H9 (cell line): Measurements from ENCODE around the gene GRID2. TPM values are rescaled to one million over a fixed set of nuclear protein-coding genes. Genes with fewer than 3 reads are reported as not detected.

Experiments used
- DNase-seq: peaks from one replicate; pipeline ENCODE4 v3.0.0-alpha.2; 2017
- H2AFZ ChIP-seq: one replicate; pipeline ENCODE4 v1.6.1; 2013; ENCODE audit warnings: mild to moderate bottlenecking, low read length, control low read depth, moderate library complexity
- H2AK5ac ChIP-seq: 2 replicates; pipeline ENCODE4 v1.6.1; 2013; ENCODE audit warnings: low read length, control low read depth, mixed read lengths; ENCODE audit not compliant: insufficient read length
- H2BK120ac ChIP-seq: one replicate; pipeline ENCODE4 v1.6.1; 2013; ENCODE audit warnings: low read depth, mild to moderate bottlenecking, low read length, control low read depth, inconsistent platforms; ENCODE audit not compliant: poor library complexity, severe bottlenecking
- H2BK12ac ChIP-seq: 2 replicates; pipeline ENCODE4 v1.6.1; 2013; ENCODE audit warnings: low read length, control low read depth, mixed read lengths, low read depth; ENCODE audit not compliant: insufficient read length
- H2BK15ac ChIP-seq: 2 replicates; pipeline ENCODE4 v1.6.1; 2013; ENCODE audit warnings: low read depth, low read length, control low read depth
- H2BK20ac ChIP-seq: one replicate; pipeline ENCODE4 v1.6.1; 2013; ENCODE audit warnings: low read depth, mild to moderate bottlenecking, low read length, control low read depth, inconsistent platforms; ENCODE audit not compliant: poor library complexity, severe bottlenecking
- H2BK5ac ChIP-seq: 2 replicates; pipeline ENCODE4 v1.6.1; 2013; ENCODE audit warnings: low read length, control low read depth, mixed read lengths; ENCODE audit not compliant: insufficient read length
- H3K14ac ChIP-seq: 2 replicates; pipeline ENCODE4 v1.6.1; 2013; ENCODE audit warnings: low read length, control low read depth; ENCODE audit not compliant: insufficient read depth
- H3K18ac ChIP-seq: 2 replicates; pipeline ENCODE4 v1.6.1; 2013; ENCODE audit warnings: low read depth, mild to moderate bottlenecking, mixed read lengths, low read length, control low read depth; ENCODE audit not compliant: insufficient read length
- H3K23ac ChIP-seq: 2 replicates; pipeline ENCODE4 v1.6.1; 2013; ENCODE audit warnings: low read length, control low read depth, mixed read lengths, low read depth; ENCODE audit not compliant: insufficient read length
- H3K23me2 ChIP-seq: 2 replicates; pipeline ENCODE4 v1.6.1; 2013; ENCODE audit warnings: low read depth, mild to moderate bottlenecking, mixed read lengths, low read length, control low read depth; ENCODE audit not compliant: insufficient read length, poor library complexity, severe bottlenecking
- H3K27ac ChIP-seq: 2 replicates; pipeline ENCODE4 v1.5.1; 2013; ENCODE audit warnings: low read length, control low read depth, mixed read lengths, low read depth; ENCODE audit not compliant: insufficient read length
- H3K27me3 ChIP-seq: 2 replicates; pipeline ENCODE4 v1.6.1; 2013; ENCODE audit warnings: low read length, control low read depth, inconsistent platforms; ENCODE audit not compliant: insufficient read depth
- H3K4ac ChIP-seq: 2 replicates; pipeline ENCODE4 v1.6.1; 2013; ENCODE audit warnings: low read depth, mild to moderate bottlenecking, control low read depth, inconsistent platforms, low read length, moderate library complexity
- H3K4me1 ChIP-seq: 2 replicates; pipeline ENCODE4 v1.6.1; 2013; ENCODE audit warnings: low read length, control low read depth, inconsistent platforms; ENCODE audit not compliant: insufficient read depth
- H3K4me2 ChIP-seq: 2 replicates; pipeline ENCODE4 v1.6.1; 2013; ENCODE audit warnings: low read length, control low read depth, mixed read lengths; ENCODE audit not compliant: insufficient read length, insufficient read depth
- H3K56ac ChIP-seq: 2 replicates; pipeline ENCODE4 v1.6.1; 2013; ENCODE audit warnings: low read depth, mild to moderate bottlenecking, mixed read lengths, low read length, control low read depth; ENCODE audit not compliant: insufficient read length
- H3K79me1 ChIP-seq: 2 replicates; pipeline ENCODE4 v1.6.1; 2013; ENCODE audit warnings: low read depth, mild to moderate bottlenecking, moderate library complexity, low read length, control low read depth, inconsistent platforms; ENCODE audit not compliant: insufficient read depth, poor library complexity, severe bottlenecking
- H3K79me2 ChIP-seq: 2 replicates; pipeline ENCODE4 v1.6.1; 2013; ENCODE audit warnings: low read length, control low read depth, inconsistent platforms; ENCODE audit not compliant: insufficient read depth
- H3K9ac ChIP-seq: 2 replicates; pipeline ENCODE4 v1.6.1; 2013; ENCODE audit warnings: low read length, control low read depth, mixed read lengths; ENCODE audit not compliant: insufficient read length; ENCODE audit errors: extremely low read depth
- H3K9me3 ChIP-seq: one replicate; pipeline ENCODE4 v1.6.1; 2013; ENCODE audit warnings: low read depth, low read length, inconsistent platforms; ENCODE audit not compliant: control insufficient read depth
- H3T11ph ChIP-seq: one replicate; pipeline ENCODE4 v1.6.1; 2013; ENCODE audit warnings: mild to moderate bottlenecking, low read length, control low read depth, inconsistent platforms
- H4K20me1 ChIP-seq: one replicate; pipeline ENCODE4 v1.6.1; 2013; ENCODE audit not compliant: control insufficient read depth, insufficient read length, insufficient read depth
- H4K5ac ChIP-seq: 2 replicates; pipeline ENCODE4 v1.6.1; 2013; ENCODE audit warnings: low read depth, mild to moderate bottlenecking, mixed read lengths, low read length, control low read depth; ENCODE audit not compliant: insufficient read length
- H4K8ac ChIP-seq: replicated peaks from 2 replicates; pipeline ENCODE4 v1.6.1; 2013; ENCODE audit warnings: low read length, control low read depth, mixed read lengths, low read depth; ENCODE audit not compliant: insufficient read length
- H4K91ac ChIP-seq: 2 replicates; pipeline ENCODE4 v1.6.1; 2013; ENCODE audit warnings: low read depth, mild to moderate bottlenecking, moderate library complexity, mixed read lengths, low read length, control low read depth; ENCODE audit not compliant: insufficient read length
- H3K27ac Mint-ChIP-seq, 3 experiments: 2 replicates in 2 of 3; 3 replicates in 1 of 3; pipeline ENCODE4 v1.8.0; 2020 to 2021; ENCODE audit warnings: mixed read lengths in 3 of 3, mild to moderate bottlenecking in 1 of 3, moderate library complexity in 1 of 3
- H3K27me3 Mint-ChIP-seq: 2 replicates; pipeline ENCODE4 v1.8.0; 2021; ENCODE audit warnings: low read depth, mild to moderate bottlenecking, moderate library complexity, mixed read lengths
- H3K36me3 Mint-ChIP-seq, 3 experiments: 2 replicates in 2 of 3; 3 replicates in 1 of 3; pipeline ENCODE4 v1.8.0; 2020 to 2021; ENCODE audit warnings: low read depth in 3 of 3, mixed read lengths in 3 of 3; ENCODE audit not compliant: insufficient read depth in 1 of 3
- H3K4me1 Mint-ChIP-seq, 2 experiments: 2 replicates each; pipeline ENCODE4 v1.8.0; 2020; ENCODE audit warnings: mixed read lengths in 2 of 2
- H3K4me3 Mint-ChIP-seq, 2 experiments: 2 replicates in 1 of 2; 3 replicates in 1 of 2; pipeline ENCODE4 v1.8.0; 2020 to 2021; ENCODE audit warnings: mild to moderate bottlenecking in 2 of 2, mixed read lengths in 2 of 2, moderate library complexity in 1 of 2
- H3K9me3 Mint-ChIP-seq, 2 experiments: 2 replicates in 1 of 2; 3 replicates in 1 of 2; pipeline ENCODE4 v1.8.0; 2020; ENCODE audit warnings: mild to moderate bottlenecking in 2 of 2, mixed read lengths in 2 of 2, moderate library complexity in 1 of 2
- CTCF ChIP-seq: fragments of 200-600 bp; sonication (generic); conservative IDR thresholded peaks from 3 replicates; pipeline ENCODE4 v1.8.0; 2021; ENCODE audit warnings: antibody characterized with exemption, mild to moderate bottlenecking
- WGBS: extraction: QIAGEN DNeasy Blood & Tissue Kit; methylation state at CpG from one replicate; pipeline ENCODE4 v1.1.7; 2013; ENCODE audit warnings: missing lambda C conversion rate, low lambda C conversion rate, mixed read lengths; ENCODE audit not compliant: insufficient read length; ENCODE audit errors: extremely low coverage; 5-methylcytosine and 5-hydroxymethylcytosine counted together
- total RNA-seq: library from RNA; stranded (reverse); gene quantifications from 2 replicates; pipeline ENCODE4 v1.2.1, GENCODE V29; 2021

Gene GRID2
- total RNA-seq, 1 experiment from 2014 or later = 21.8 TPM

- H3K79me2 ChIP-seq = no peaks in the 10 kb centered on the region
- no peaks in the 10 kb centered on the region for H3K36me3 Mint-ChIP-seq
- no peak overlapping the region for H3K4ac ChIP-seq
- H4K5ac ChIP-seq = no peak overlapping the region
- H2BK5ac ChIP-seq = no peak overlapping the region
- no peak overlapping the region for H3K9ac ChIP-seq
- no peak for DNase-seq
- no peak overlapping the region for H3K4me2 ChIP-seq
- no peaks in the 10 kb centered on the region for H3K27me3 Mint-ChIP-seq
- no peak overlapping the region for H2BK15ac ChIP-seq
- H3K23ac ChIP-seq = no peak overlapping the region
- H3K14ac ChIP-seq = no peak overlapping the region
- no peaks in the 10 kb centered on the region for H3K23me2 ChIP-seq
- no peak overlapping the region for H2AK5ac ChIP-seq
- no peaks in the 10 kb centered on the region for H4K20me1 ChIP-seq
- H3K18ac ChIP-seq = no peak overlapping the region
- H2BK12ac ChIP-seq = no peak overlapping the region
- H3K27ac Mint-ChIP-seq = no peak overlapping the region
- no peak overlapping the region for H2BK120ac ChIP-seq
- H3K9me3 Mint-ChIP-seq = no peaks in the 10 kb centered on the region
- H3K27me3 ChIP-seq = no peaks in the 10 kb centered on the region
- H3T11ph ChIP-seq = no peak overlapping the region
- H4K8ac ChIP-seq = no peak overlapping the region
- no CpG with 5 or more reads among the region's 1 CpG for WGBS
- no peaks in the 10 kb centered on the region for H3K9me3 ChIP-seq
- no peak overlapping the region for H3K27ac ChIP-seq
- no peak overlapping the region for H2AFZ ChIP-seq
- peaks cover 10 to 13% of the 10 kb centered on the region in 2 experiments for H3K4me1 Mint-ChIP-seq
- H3K4me3 Mint-ChIP-seq = no peak overlapping the region
- no peak overlapping the region for H4K91ac ChIP-seq
- no peak overlapping the region for H3K56ac ChIP-seq
- TF ChIP-seq CTCF = no peak
- H3K4me1 ChIP-seq = peaks cover 4% of the 10 kb centered on the region; the same call in 1 of the 2 replicates
- no peak overlapping the region for H2BK20ac ChIP-seq
- no peaks in the 10 kb centered on the region for H3K79me1 ChIP-seq
Observed at GRCh38 chr4:93777081-93777460, 1473.3 kb downstream of the GRID2 start.
